GM19455 (cell line): ENCODE measurements around the gene FAM83D.
"Not testable (repeated sequence)": the region's sequence is repeated elsewhere in the genome, so short reads cannot be mapped to it uniquely, and the experiment has no call there.

Experiments
- ATAC-seq: cut with Tn5 transposase; IDR thresholded peaks from one replicate; pipeline ENCODE4 v1.9.1; 2021; ENCODE audit not compliant: unreplicated experiment

FAM83D gene

DNA sequence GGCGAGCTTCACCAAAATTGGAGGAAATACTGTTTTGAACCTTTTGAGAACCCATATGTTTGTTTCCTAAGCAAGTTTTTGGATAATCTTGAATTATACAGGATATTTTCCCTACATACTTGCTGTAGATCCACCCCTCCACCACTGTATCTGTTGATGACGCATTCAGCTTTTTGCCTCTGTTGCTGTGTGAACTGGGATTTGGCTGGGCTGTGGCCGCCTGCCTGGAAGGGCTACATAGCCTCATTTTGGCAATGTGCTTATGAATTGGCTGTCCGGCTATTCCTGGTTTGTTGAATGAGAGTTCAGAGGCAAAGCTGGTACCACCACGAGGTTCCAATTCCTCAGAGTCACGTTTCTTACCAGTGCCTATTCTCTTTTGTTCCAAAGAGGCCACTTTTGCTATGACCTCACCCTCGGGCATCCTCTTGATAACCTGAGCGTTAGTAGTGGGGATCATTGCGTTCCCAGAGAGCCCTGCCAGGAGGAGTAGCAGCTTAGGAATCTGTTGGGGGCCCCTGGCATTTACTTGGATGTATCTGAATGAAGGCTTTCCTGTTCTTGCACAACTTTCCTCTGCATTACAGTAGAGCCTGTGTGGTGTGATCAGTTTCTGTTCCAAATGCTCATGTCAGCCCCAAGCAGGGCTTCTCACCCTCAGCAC, 6.4 kb downstream of the FAM83D start:
- no peak for ATAC-seq

DNA sequence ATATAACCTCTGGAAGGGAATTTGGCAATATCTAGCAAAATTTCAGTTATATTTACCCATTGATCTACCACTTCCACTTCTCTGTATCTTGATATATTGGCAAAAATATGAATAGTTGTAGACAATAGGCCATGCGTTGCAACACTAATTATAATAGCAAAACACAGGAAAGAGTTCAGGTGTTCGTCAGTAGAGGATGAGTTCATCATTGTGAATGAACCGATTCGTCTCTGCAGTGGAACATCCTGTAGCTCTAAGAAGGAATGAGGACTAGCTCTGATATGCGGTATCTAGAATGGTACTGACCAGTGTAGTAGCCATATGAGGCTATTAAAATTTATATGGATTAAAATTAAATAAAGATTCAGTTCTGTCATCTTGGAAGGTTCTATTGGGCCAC, 8.3 kb downstream of the FAM83D start:
- ATAC-seq, result no peak

DNA sequence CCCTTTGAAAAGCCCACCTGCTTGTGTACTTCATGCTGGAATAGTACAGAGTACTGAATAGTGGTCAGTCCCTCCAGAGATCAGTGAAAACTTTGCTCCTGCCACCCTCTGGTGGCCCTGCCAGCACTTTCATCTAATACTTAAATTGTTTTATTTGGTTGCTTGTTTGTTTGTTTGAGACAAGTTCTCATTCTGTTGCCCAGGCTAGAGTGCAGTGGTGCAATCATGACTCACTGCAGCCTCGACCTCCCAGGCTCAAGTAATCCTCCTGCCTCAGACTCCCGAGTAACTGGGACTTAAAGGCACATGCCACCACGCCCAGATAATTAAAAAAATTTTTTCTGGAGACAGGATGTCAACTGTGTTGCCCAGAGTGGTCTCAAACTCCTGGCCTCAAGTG, 9.1 kb downstream of the FAM83D start:
- ATAC-seq, result no peak

DNA sequence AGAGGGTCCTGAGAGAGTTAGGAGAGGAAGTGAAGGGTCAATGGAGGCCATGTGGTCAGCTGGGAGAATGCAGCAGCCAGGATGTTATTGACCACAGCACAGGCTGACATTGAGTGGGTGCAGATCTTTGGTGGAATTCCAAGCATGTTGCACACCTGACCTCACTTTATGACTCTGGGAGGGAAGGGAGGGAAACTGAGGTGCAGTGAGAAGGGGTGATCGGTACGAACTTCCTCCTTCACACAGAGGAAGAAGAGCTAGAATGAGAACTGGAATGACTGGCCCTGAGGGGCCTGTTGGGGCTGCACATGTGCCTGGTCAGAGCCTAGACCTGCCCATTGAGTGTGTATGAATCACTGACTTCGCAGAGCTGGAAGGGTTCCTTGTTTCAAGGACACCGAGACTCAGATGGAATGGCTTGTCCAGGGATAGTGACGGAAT, 9.8 kb downstream of the FAM83D start:
- no peak for ATAC-seq

DNA sequence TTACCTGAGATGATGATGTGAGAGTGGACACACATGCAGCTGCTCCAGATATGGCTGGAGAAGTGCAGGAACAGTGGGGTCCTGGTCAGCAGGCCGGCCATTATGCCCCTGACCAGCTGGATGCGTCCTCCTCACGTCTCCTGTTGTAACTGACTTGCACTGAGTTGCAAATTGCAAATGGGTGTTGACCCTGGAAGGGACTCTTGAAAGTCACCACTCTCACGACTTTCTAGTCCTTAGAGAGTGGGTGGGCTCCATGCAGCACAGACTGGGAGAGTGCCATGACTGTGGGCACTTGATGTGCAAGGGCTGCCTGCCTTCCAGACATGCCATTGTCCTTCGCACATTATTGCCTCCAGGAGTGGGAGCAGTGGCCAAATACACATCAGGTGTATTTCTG, 10.8 kb downstream of the FAM83D start:
- no peak for ATAC-seq

DNA sequence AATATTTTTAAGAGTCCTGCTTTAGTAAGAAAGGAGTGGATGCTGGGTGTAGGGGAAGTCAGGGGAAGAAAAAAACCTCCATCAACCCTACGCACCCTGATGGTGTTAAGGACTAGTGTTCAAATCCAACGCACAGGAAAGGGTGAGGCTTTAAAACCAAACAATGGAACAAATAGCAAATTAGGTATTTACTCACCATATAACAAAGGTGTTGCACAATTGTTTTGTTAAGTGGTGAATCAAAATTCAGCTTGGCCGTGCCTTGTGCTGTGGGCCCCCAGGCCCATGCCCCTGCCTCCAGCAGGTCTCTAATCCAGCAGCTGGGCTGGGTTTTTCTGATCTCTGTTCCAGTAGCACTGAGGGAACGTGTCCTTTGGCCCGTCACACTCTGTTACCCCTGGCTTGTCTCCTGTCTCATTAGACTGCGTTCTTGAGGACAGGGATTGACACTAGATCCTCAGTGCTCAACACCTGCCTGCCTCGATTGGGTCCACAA, 11.8 kb downstream of the FAM83D start:
- ATAC-seq, result no peak

DNA sequence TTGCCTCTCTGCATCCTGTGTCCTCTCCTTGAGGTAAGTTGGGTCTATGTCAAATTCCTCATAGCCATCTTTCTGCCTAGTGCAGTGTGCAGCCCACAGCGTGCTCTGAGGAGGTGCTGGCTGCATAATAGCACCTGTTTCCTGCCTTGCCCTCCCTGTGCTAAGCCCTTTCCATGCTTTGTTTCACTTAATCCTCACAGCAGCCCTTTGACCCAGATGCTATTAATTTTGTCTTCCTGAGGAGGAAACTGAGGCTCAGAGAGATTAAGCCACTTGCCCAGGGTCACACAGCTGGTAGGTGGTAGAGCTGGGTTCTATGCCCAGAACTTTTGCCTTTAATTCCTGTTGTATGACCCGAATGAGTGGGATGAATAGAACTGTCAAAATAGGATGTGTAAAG, 13.5 kb downstream of the FAM83D start:
- ATAC-seq, result no peak

DNA sequence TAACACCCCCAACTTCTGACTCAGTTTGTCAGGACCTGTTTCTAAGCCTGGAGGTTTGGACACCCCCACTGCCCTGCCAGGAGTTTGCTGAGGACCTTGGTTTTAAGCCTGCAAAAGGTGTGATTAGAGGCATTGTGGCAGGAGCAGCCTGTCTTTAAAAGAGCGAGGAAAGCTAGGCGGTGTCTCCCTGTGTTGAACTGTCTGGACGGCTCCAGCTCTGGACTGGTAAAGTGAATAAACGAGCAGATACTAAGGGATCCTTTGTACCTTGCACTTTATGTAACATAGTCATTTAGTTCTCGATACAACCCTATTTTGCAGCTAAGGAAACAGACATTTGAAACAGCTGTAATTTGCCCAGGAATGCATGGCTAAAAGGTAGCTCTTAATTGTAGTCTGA, 14.4 kb downstream of the FAM83D start:
- no peak for ATAC-seq

DNA sequence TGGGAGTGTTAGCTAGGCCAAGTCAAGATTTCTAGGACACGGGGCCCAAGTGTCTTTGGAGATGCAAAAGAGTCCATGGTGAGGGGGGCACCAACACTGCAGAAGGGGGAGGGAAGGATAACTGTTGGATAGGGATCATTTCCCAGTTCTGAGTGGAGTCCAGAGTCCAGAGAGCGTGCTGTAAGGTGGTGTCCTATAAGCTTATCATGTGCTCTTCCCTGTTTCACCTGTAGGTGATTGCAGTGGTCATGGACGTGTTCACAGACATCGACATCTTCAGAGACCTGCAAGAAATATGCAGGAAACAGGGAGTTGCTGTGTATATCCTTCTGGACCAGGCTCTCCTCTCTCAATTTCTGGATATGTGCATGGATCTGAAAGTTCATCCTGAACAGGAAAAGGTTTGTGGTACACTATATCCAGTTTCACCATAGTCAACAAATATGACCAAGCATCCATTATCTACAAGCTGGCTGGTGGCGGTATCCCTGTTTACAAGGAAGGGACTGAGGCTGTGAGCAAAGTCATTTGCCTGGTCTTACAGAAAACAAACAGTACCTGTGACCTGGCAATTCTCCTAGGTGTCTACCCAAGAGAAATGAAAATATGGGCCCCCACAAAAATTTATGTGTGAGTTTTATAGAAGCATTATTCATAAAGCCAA, 15.6 kb downstream of the FAM83D start:
- no peak for ATAC-seq

DNA sequence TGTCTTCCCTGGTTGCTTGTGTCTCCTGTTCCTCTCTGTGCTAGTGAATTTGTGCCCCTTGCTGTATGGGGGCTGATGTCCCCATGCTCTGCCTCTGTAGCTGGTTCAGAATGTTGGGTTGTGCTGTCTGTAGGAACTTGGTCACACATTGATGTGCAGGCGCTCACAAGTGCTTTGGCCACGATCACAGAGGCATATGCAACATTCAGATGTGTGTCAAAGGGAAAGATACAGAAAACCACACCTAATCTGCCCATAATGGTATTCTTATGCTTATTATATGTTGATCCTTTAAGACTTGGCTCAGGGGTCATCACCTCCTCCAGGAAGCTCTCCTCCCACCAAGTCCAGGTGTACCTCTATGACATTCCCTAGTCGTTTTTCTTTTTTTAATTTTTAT, 18.8 kb downstream of the FAM83D start:
- ATAC-seq, result no peak

DNA sequence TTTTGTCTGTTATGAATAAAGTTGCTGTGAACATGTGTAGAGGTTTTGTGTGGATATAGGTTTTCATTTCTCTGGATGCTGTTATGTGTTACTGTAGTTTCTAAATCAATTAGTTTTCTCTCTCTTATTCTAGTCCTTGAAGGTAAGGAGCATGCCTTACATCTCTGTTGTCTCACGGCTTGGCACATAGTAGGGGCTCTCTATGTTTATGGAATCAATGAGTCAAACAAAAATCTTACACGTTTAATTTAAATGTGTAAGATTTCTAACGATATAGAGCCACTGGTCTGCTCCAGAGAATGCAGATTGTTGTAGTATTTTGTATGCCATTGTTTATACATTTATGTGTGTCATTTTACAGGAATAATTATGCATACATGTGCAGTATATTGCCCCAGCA, 20.6 kb downstream of the FAM83D start:
- no peak for ATAC-seq

DNA sequence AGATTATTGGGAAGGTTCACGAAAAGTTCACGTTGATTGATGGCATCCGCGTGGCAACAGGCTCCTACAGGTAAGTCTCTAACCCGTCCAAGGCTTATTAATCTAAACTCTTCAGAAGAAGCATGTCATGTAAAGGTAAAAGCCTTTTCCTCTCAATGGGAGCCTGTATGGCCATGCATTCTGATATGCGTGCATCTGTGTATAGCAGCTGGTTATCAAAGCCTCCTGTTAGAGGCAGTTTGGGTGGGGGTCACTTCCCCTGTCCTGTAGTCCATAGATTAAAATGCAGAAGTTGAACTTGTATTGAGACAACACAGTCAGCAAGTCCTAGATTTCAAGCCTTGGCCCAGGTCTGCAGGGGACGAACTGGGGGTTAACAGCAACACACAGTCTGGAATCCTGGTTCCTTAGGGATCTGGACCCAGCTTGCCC, 21.7 kb downstream of the FAM83D start:
- ATAC-seq, result no peak

DNA sequence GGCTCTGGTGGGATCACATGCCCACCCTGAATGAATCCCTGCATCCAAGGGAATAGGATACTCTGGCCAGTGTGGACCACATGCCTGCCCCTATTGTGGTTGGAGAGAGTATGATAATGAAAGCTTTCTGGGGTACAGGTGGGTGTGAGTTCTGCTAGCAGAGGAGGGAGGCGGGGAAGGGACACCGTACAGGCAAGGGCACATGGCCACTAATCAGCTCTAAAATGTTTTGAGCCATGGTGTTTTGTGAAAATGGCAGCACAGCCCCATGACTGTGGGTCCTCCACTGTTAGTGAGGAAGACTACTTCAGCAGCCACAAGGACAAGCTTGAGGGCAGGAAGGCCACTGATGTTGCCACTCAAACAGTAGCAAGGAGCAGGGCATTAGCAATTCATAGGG, 24.0 kb downstream of the FAM83D start:
- no peak for ATAC-seq

DNA sequence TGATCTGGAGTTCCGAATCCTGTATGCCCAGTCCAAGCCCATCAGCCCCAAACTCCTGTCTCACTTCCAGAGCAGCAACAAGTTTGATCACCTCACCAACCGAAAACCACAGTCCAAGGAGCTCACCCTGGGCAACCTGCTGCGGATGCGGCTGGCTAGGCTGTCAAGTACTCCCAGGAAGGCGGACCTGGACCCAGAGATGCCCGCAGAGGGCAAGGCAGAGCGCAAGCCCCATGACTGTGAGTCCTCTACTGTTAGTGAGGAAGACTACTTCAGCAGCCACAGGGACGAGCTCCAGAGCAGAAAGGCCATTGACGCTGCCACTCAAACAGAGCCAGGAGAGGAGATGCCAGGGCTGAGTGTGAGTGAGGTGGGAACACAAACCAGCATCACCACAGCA, 25.4 kb downstream of the FAM83D start:
- ATAC-seq, result no peak

DNA sequence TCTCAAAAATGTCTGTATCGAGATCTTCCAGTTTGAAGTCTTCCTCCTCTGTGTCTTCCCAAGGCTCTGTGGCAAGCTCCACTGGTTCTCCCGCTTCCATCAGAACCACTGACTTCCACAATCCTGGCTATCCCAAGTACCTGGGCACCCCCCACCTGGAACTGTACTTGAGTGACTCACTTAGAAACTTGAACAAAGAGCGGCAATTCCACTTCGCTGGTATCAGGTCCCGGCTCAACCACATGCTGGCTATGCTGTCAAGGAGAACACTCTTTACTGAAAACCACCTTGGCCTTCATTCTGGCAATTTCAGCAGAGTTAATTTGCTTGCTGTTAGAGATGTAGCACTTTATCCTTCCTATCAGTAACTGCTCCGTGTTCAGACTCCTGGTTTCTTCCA, 25.9 kb downstream of the FAM83D start:
- no peak for ATAC-seq

DNA sequence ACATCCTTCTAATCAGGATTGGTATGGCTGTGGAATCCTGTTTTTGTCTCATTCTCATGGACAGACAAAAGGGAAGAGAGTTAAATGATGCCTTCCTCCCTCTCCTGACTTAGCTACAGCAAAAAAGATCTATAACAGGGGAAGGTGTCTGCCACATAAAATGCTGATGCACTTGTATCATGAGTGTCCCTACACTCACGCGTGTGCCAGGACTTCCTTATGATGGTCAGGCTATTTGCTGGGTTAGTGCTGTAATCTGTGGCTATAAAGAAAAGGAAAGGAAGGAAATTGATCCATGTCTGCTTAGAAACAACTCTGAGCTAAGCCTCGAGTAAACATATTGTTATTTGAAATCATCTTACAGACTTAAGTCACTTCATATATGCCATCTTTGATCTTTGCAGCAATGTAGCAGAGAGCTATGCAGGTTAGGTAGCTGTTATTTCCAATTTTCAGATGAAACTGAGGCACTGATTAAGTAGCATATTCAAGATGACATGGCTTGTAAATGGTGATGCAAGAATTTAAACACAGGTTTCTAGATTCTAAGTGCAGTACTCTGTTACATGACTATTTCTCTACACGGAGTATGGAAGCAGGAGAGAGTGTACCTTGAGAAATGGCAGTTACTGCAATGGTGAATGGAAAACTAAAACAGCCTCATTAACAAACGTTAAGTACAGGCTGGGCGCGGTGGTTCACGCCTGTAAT, 27.6 kb downstream of the FAM83D start:
- ATAC-seq, result no peak

DNA sequence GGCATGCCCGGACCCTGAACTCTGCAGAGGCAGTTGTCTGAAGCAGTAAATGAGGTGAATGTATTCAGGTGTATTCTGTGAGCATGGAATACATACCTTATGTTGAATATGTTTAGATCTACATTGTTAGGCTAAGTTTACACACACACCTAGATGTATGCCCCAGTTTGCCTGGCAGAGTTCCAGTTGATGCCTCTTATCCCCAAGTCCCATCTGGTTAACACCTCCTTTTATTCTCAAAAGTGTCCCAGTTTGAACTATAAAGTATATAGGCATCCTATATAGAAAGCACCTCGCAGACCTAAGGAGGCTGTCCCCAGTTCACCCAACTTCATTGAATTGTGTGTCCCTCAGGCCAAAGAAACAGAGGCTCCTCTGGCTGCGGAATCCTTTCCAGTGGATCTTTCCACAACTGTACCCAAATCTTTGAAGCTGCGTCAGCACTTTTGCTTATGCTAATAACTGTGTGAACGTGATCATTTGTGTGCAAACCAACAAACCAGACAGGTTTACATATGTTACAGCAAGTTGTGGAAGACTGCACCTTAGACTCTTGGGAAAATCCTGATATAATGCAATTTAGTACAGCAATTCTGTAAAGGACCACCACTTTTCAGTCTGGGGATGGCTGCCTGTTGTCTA, 31.1 kb downstream of the FAM83D start:
- no peak for ATAC-seq

DNA sequence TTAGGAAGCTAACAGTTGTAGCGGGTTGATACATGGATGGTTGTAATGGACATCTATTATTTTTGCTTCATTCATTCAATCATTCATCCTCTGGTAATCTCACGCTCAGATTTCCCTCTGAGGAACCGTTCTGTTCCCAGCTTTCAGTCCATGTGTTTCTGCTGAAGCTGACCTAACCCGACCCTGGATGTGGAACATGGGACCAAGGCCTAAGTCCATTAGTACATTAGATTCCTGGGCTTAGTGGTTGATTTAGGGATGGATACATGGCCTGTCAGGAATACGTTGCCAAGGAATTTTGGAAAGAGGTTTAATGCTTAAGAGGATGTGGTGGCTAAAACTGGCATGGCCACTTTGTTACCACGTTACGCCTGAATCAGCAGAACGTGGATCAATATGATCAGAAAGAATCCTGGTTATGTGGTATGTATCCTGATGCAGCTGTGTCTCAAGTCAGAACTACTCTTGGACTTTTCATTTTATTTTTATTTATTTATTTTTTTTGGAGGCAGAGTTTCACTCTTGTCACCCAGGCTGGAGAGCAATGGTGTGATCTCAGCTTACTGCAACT, 31.8 kb downstream of the FAM83D start:
- no peak for ATAC-seq

DNA sequence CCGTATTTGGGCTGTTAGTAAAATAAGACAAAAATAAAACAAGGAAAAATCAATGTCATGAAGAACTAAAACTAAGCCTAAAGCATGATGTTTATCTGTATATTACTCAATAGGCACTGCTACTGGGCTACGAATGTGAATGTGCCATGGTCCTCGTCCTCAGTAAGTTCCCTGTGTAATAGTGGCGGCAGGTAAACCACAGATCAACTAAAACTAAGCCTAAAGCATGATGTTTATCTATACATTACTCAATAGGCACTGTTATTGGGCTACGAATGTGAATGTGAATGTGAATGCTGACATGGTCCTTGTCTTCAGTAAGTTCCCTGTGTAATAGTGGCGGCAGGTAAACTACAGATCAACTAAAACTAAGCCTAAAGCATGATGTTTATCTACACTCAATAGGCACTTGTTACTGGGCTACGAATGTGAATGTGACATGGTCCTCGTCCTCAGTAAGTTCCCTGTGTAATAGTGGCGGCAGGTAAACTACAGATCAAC, 34.0 kb downstream of the FAM83D start:
- not testable (repeated sequence) for ATAC-seq

DNA sequence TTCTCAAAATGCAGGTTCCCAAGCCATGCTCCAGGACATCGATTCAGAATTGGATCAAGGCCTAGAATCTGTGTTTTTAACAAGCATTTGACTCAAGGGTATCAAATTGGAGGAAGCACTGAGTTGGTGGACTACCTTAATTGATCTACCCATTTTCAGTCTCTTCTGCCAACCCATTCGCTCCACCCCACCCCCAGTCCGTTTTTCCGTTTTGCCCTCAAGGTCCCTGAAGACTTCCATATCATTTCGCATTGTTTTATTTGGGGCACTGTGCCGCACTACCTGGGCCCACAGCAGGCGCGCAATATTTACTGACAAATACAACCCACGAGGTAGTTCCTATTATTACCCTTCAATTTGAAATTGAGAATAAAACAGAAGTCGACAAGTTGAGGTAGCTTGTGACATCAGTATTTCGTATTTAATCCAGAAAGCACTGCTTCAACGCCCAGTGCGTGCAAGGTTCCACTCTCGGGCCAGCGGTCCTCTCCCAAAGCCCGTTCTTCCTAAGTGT, 35.4 kb downstream of the FAM83D start:
- ATAC-seq, result no peak
